NCI-H446 (cell line): ENCODE results near the gene KDM3B.
"Not testable (repeated sequence)": the region's sequence is repeated elsewhere in the genome, so short reads cannot be mapped to it uniquely, and the experiment has no call there.

ENCODE experiments used
- DNase-seq, 2 experiments: peaks; one replicate each; lab custom pipeline; 2025; lab: John Stamatoyannopoulos, UW

Gene KDM3B

GRCh38 chr5:138389911-138390310 lies 37.4 kb downstream of the KDM3B start:
- DNase-seq: not testable (repeated sequence)

- DNase-seq: no peak
Measured at GRCh38 chr5:138391859-138392386, 39.4 kb downstream of the KDM3B start.

- DNase-seq: no peak
Measured at GRCh38 chr5:138402640-138403039, 50.2 kb downstream of the KDM3B start.

GRCh38 chr5:138408023-138408422 lies 55.5 kb downstream of the KDM3B start:
- DNase-seq: no peak

- peak in 1 of 2 experiments; percentile 10 for DNase-seq
Measured at GRCh38 chr5:138410996-138411640, 58.6 kb downstream of the KDM3B start.

- no peak for DNase-seq
Measured at GRCh38 chr5:138418444-138418843, 66.0 kb downstream of the KDM3B start.

GRCh38 chr5:138425079-138425478 lies 72.6 kb downstream of the KDM3B start:
- DNase-seq: no peak

GRCh38 chr5:138435943-138436342 lies 83.5 kb downstream of the KDM3B start:
- no peak for DNase-seq

- no peak for DNase-seq
Measured at GRCh38 chr5:138438003-138438723, 85.7 kb downstream of the KDM3B start.

GRCh38 chr5:138438724-138439476 lies 86.4 kb downstream of the KDM3B start, which contains the start of gene REEP2:
REEP2 (plus strand) TSS chr5:138439057; CDS start chr5:138439209, 152 bp downstream.
- DNase-seq: peak in 1 of 2 experiments; percentile 56

- no peak for DNase-seq
Measured at GRCh38 chr5:138439477-138440158, 87.1 kb downstream of the KDM3B start.

GRCh38 chr5:138440159-138441073 lies 87.9 kb downstream of the KDM3B start:
- DNase-seq: no peak

GRCh38 chr5:138441221-138441620 lies 88.7 kb downstream of the KDM3B start:
- no peak for DNase-seq

- no peak for DNase-seq
Measured at GRCh38 chr5:138444078-138444773, 91.7 kb downstream of the KDM3B start.

GRCh38 chr5:138444774-138445546 lies 92.5 kb downstream of the KDM3B start:
- DNase-seq: no peak

- DNase-seq: no peak
Measured at GRCh38 chr5:138445547-138446271, 93.2 kb downstream of the KDM3B start.

- no peak for DNase-seq
Measured at GRCh38 chr5:138448070-138448469, 95.6 kb downstream of the KDM3B start.

- DNase-seq: peak; percentile 53 to 86
Measured at GRCh38 chr5:138448481-138449398, 96.3 kb downstream of the KDM3B start.
